ENCODE results near the gene LCOR. TPM values are rescaled to one million over a fixed set of nuclear protein-coding genes. Genes with fewer than 3 reads are reported as not detected.

LCOR gene
- total and polyA plus RNA-seq, 2 of the 4 experiments (the other 2 are of a cell fraction), result 3.7 to 36.9 TPM

GRCh38 chr10:96999337-96999736, 167.2 kb downstream of the LCOR start:
- H3K27ac ChIP-seq (ENCODE audit: insufficient read depth, low read length), result no peak overlapping the region
- H3K9me3 ChIP-seq (ENCODE audit: control insufficient read depth, insufficient read depth, low read length), result no peaks in the 10 kb centered on the region
- no peak overlapping the region for H3K18ac ChIP-seq (ENCODE audit: low read depth, low read length)
- no peak overlapping the region for H3K14ac ChIP-seq (replicated peaks; ENCODE audit: low read depth, low read length)
- peaks cover 5% of the 10 kb centered on the region for H3K4me1 ChIP-seq (ENCODE audit: control insufficient read depth, insufficient read depth, low read length)
- H2AK9ac ChIP-seq (replicated peaks; ENCODE audit: low read depth, low read length, poor library complexity), result no peak overlapping the region
- intact Hi-C loops (cut with micrococcal nuclease), result no loop called here
- no peak overlapping the region for H3K56ac ChIP-seq (ENCODE audit: extremely low read depth, insufficient read depth, low read length)
- H2BK20ac ChIP-seq (ENCODE audit: low read depth, low read length), result no peak overlapping the region
- no peak for ATAC-seq (ENCODE audit: low read depth)
- dilution Hi-C loops (cut with HindIII; ENCODE audit: low sequenced_read_pairs, unreplicated experiment), result no loop called here
- H4K5ac ChIP-seq (ENCODE audit: low read depth, low read length), result no peak overlapping the region
- H2BK5ac ChIP-seq (ENCODE audit: low read depth, low read length, poor library complexity, severe bottlenecking), result no peak overlapping the region
- TF ChIP-seq POLR2A (IDR thresholded peaks at IDR 0.05; ENCODE audit: low read depth, low read length) (no peak), RCOR1 (IDR thresholded peaks at IDR 0.05; ENCODE audit: insufficient replicate concordance, low read length) (no peak), CHD1 (IDR thresholded peaks at IDR 0.05; ENCODE audit: low read depth, low read length) (no peak), ELK1 (IDR thresholded peaks at IDR 0.05; ENCODE audit: borderline replicate concordance, low read depth, low read length) (no peak), BHLHE40 (IDR thresholded peaks at IDR 0.05; ENCODE audit: low read depth, low read length) (no peak), RFX5 (IDR thresholded peaks at IDR 0.05; ENCODE audit: low read depth, low read length) (no peak), MXI1 (IDR thresholded peaks at IDR 0.05; ENCODE audit: borderline replicate concordance, low read depth, low read length) (no peak), MAFK (IDR thresholded peaks at IDR 0.05; ENCODE audit: low read depth, low read length) (no peak), USF2 (IDR thresholded peaks at IDR 0.05; ENCODE audit: low read depth, low read length) (no peak), CTCF (conservative IDR thresholded peaks at IDR 0.05; ENCODE audit: low read depth, low read length) (no peak), CEBPB (IDR thresholded peaks at IDR 0.05; ENCODE audit: low read depth, low read length) (no peak), NFE2L2 (IDR thresholded peaks at IDR 0.05; ENCODE audit: low read depth, low read length) (no peak), RAD21 (IDR thresholded peaks at IDR 0.05; ENCODE audit: low read length) (no peak), SMC3 (IDR thresholded peaks at IDR 0.05; ENCODE audit: low read depth, low read length) (no peak), FOS (IDR thresholded peaks at IDR 0.05; ENCODE audit: low read depth, low read length) (no peak), MAZ (IDR thresholded peaks at IDR 0.05; ENCODE audit: borderline replicate concordance, low read depth, low read length) (no peak)
- no peaks in the 10 kb centered on the region; the same call in 1 of the 2 replicates for H3K27me3 ChIP-seq (ENCODE audit: control insufficient read depth, insufficient read depth, low read length)
- peaks cover 11% of the 10 kb centered on the region for H3K9me1 ChIP-seq (ENCODE audit: insufficient read depth, low read length)
- H2AK5ac ChIP-seq (ENCODE audit: low read depth, low read length), result no peak overlapping the region
- ChIA-PET CTCF (no interaction called here), POLR2A (ENCODE audit: unreplicated experiment) (no interaction called here)
- no TSS peak for BruUV-seq (replicated peaks)
- no peak overlapping the region for H3K4me2 ChIP-seq (ENCODE audit: low read depth, low read length)
- H2AFZ ChIP-seq (replicated peaks; ENCODE audit: low read length, poor library complexity), result peak overlapping the region; percentile 27
- no peak overlapping the region for H4K8ac ChIP-seq (ENCODE audit: low read depth in 2 of 2, low read length in 2 of 2)
- no peak for DNase-seq
- H3K9ac ChIP-seq (ENCODE audit: low read depth, low read length), result no peak overlapping the region
- H3K23ac ChIP-seq (ENCODE audit: low read depth, low read length), result no peak overlapping the region
- in situ Hi-C loops (cut with MboI; ENCODE audit: low sequenced_read_pairs), result no loop called here
- H4K20me1 ChIP-seq (ENCODE audit: insufficient read depth, low read length), result no peaks in the 10 kb centered on the region
- H3K36me3 ChIP-seq (ENCODE audit: control insufficient read depth, insufficient read depth, low read length), result no peaks in the 10 kb centered on the region
- H2BK15ac ChIP-seq (ENCODE audit: low read depth, low read length), result no peak overlapping the region; the same call in 2 of the 3 replicates
- H2BK120ac ChIP-seq (ENCODE audit: low read depth, low read length), result no peak overlapping the region
- no peak overlapping the region for H4K91ac ChIP-seq (ENCODE audit: insufficient read depth, low read depth, low read length)
- no peak overlapping the region for H3K4me3 ChIP-seq (ENCODE audit: insufficient read depth, low read depth, low read length)
- no peak overlapping the region for H3K4ac ChIP-seq (ENCODE audit: low read depth, low read length)
- WGBS, 2 experiments (ENCODE audit: extremely low coverage in 2 of 2, insufficient read length in 1 of 2), result no CpG with 5 or more reads among the region's 4 CpGs
- no peaks in the 10 kb centered on the region for H3K79me1 ChIP-seq (ENCODE audit: low read depth in 1 of 2, low read length in 2 of 2)

All from IMR-90 (cell line).